GM23338 (cell line): ENCODE measurements around the gene EXOC3L2. TPM values are rescaled to one million over a fixed set of nuclear protein-coding genes. Genes with fewer than 3 reads are reported as not detected.

Experiments
- CREB1 ChIP-seq: fragments of 250-450 bp; sonication (Bioruptor Pico); IDR thresholded peaks from 2 replicates; pipeline ENCODE4 v1.5.0; 2020; ENCODE audit warnings: low read depth, mild to moderate bottlenecking, moderate library complexity
- EZH2 ChIP-seq: fragments of 200-600 bp; sonication (generic); IDR thresholded peaks from one replicate; pipeline ENCODE4 v1.8.0; 2017; ENCODE audit warnings: antibody characterized with exemption, mild to moderate bottlenecking, low read depth; ENCODE audit not compliant: unreplicated experiment
- EZH2phosphoT487 ChIP-seq: fragments of 200-600 bp; sonication (generic); IDR thresholded peaks from one replicate; pipeline ENCODE4 v1.8.1; 2018; ENCODE audit warnings: antibody characterized with exemption; ENCODE audit not compliant: unreplicated experiment
- NANOG ChIP-seq: IDR thresholded peaks from 2 replicates; pipeline ENCODE4 v1.6.1; 2016; ENCODE audit warnings: antibody characterized with exemption, borderline replicate concordance
- STAT1 ChIP-seq: IDR thresholded peaks from one replicate; pipeline ENCODE4 v1.6.1; 2016; ENCODE audit warnings: antibody characterized with exemption; ENCODE audit not compliant: unreplicated experiment
- ZNF114 ChIP-seq: fragments of 250-450 bp; sonication (Bioruptor Pico); IDR thresholded peaks from 2 replicates; pipeline ENCODE4 v1.5.0; 2020; ENCODE audit warnings: mild to moderate bottlenecking, moderate library complexity
- polyA plus RNA-seq: library from polyadenylated mRNA; unstranded; fragments of >200 nt; fragmentation: Nextera tagmentation; extraction: Ambion mirVana; gene quantifications from 2 replicates; pipeline ENCODE4 v1.2.1, GENCODE V29; 2016
- total RNA-seq: library from RNA; depleted of rRNA; stranded (reverse); fragments of >200 nt; shearing (Covaris generic); gene quantifications from 2 replicates; pipeline ENCODE4 v1.2.3, GENCODE V29; 2014
- TF ChIP-seq, protein P1 (sequence below): fragments of 250-450 bp; sonication (Bioruptor Pico); IDR thresholded peaks from 2 replicates; pipeline ENCODE4 v1.5.0; 2020; ENCODE audit warnings: mild to moderate bottlenecking, moderate library complexity
- TF ChIP-seq, protein P2 (sequence below): IDR thresholded peaks from one replicate; pipeline ENCODE4 v1.6.1; 2018; ENCODE audit warnings: antibody characterized with exemption; ENCODE audit not compliant: unreplicated experiment

EXOC3L2 gene
- total and polyA plus RNA-seq, 2 experiments from 2014 or later = 2.8 to 3.2 TPM

GRCh38 chr19:45245826-45246225, 619 bp upstream of the EXOC3L2 start (continued):
- TF ChIP-seq, protein P1, sequence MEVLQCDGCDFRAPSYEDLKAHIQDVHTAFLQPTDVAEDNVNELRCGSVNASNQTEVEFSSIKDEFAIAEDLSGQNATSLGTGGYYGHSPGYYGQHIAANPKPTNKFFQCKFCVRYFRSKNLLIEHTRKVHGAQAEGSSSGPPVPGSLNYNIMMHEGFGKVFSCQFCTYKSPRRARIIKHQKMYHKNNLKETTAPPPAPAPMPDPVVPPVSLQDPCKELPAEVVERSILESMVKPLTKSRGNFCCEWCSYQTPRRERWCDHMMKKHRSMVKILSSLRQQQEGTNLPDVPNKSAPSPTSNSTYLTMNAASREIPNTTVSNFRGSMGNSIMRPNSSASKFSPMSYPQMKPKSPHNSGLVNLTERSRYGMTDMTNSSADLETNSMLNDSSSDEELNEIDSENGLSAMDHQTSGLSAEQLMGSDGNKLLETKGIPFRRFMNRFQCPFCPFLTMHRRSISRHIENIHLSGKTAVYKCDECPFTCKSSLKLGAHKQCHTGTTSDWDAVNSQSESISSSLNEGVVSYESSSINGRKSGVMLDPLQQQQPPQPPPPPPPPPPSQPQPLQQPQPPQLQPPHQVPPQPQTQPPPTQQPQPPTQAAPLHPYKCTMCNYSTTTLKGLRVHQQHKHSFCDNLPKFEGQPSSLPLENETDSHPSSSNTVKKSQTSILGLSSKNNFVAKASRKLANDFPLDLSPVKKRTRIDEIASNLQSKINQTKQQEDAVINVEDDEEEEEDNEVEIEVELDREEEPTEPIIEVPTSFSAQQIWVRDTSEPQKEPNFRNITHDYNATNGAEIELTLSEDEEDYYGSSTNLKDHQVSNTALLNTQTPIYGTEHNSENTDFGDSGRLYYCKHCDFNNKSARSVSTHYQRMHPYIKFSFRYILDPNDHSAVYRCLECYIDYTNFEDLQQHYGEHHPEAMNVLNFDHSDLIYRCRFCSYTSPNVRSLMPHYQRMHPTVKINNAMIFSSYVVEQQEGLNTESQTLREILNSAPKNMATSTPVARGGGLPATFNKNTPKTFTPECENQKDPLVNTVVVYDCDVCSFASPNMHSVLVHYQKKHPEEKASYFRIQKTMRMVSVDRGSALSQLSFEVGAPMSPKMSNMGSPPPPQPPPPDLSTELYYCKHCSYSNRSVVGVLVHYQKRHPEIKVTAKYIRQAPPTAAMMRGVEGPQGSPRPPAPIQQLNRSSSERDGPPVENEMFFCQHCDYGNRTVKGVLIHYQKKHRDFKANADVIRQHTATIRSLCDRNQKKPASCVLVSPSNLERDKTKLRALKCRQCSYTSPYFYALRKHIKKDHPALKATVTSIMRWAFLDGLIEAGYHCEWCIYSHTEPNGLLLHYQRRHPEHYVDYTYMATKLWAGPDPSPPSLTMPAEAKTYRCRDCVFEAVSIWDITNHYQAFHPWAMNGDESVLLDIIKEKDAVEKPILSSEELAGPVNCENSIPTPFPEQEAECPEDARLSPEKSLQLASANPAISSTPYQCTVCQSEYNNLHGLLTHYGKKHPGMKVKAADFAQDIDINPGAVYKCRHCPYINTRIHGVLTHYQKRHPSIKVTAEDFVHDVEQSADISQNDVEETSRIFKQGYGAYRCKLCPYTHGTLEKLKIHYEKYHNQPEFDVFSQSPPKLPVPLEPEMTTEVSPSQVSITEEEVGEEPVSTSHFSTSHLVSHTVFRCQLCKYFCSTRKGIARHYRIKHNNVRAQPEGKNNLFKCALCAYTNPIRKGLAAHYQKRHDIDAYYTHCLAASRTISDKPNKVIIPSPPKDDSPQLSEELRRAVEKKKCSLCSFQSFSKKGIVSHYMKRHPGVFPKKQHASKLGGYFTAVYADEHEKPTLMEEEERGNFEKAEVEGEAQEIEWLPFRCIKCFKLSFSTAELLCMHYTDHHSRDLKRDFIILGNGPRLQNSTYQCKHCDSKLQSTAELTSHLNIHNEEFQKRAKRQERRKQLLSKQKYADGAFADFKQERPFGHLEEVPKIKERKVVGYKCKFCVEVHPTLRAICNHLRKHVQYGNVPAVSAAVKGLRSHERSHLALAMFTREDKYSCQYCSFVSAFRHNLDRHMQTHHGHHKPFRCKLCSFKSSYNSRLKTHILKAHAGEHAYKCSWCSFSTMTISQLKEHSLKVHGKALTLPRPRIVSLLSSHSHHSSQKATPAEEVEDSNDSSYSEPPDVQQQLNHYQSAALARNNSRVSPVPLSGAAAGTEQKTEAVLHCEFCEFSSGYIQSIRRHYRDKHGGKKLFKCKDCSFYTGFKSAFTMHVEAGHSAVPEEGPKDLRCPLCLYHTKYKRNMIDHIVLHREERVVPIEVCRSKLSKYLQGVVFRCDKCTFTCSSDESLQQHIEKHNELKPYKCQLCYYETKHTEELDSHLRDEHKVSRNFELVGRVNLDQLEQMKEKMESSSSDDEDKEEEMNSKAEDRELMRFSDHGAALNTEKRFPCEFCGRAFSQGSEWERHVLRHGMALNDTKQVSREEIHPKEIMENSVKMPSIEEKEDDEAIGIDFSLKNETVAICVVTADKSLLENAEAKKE = no peak
- TF ChIP-seq, protein P2, sequence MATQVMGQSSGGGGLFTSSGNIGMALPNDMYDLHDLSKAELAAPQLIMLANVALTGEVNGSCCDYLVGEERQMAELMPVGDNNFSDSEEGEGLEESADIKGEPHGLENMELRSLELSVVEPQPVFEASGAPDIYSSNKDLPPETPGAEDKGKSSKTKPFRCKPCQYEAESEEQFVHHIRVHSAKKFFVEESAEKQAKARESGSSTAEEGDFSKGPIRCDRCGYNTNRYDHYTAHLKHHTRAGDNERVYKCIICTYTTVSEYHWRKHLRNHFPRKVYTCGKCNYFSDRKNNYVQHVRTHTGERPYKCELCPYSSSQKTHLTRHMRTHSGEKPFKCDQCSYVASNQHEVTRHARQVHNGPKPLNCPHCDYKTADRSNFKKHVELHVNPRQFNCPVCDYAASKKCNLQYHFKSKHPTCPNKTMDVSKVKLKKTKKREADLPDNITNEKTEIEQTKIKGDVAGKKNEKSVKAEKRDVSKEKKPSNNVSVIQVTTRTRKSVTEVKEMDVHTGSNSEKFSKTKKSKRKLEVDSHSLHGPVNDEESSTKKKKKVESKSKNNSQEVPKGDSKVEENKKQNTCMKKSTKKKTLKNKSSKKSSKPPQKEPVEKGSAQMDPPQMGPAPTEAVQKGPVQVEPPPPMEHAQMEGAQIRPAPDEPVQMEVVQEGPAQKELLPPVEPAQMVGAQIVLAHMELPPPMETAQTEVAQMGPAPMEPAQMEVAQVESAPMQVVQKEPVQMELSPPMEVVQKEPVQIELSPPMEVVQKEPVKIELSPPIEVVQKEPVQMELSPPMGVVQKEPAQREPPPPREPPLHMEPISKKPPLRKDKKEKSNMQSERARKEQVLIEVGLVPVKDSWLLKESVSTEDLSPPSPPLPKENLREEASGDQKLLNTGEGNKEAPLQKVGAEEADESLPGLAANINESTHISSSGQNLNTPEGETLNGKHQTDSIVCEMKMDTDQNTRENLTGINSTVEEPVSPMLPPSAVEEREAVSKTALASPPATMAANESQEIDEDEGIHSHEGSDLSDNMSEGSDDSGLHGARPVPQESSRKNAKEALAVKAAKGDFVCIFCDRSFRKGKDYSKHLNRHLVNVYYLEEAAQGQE = no peak
- TF ChIP-seq NANOG (no peak), EZH2phosphoT487 (no peak), STAT1 (no peak), CREB1 (no peak), ZNF114 (CRISPR knock-in tag) (no peak), EZH2 (no peak)
